Ovary (tissue), 9 donors: ENCODE results near the gene PFDN5. TPM values are rescaled to one million over a fixed set of nuclear protein-coding genes. Genes with fewer than 3 reads are reported as not detected.
"Not testable (repeated sequence)": the region's sequence is repeated elsewhere in the genome, so short reads cannot be mapped to it uniquely, and the experiment has no call there.

ENCODE experiments used
- DNase-seq, 5 donors: peaks; one replicate each; pipeline ENCODE4 v3.0.0-alpha.2; 2019 to 2020
- H3K27ac ChIP-seq, 2 donors: fragments of 200-600 bp; one replicate each; pipeline versions ENCODE4 v1.5.1 to v1.8.0; 2019 to 2022
- H3K27me3 ChIP-seq: fragments of 200-600 bp; one replicate; pipeline ENCODE4 v1.8.0; 2022
- H3K36me3 ChIP-seq: fragments of 200-600 bp; sonication (generic); one replicate; pipeline ENCODE4 v1.5.1; 2019
- H3K4me1 ChIP-seq: one replicate; pipeline ENCODE4 v1.8.1; 2013; ENCODE audit warnings: mild to moderate bottlenecking, moderate library complexity; ENCODE audit not compliant: insufficient read depth
- H3K4me3 ChIP-seq: fragments of 200-600 bp; sonication (generic); one replicate; pipeline ENCODE4 v1.5.1; 2017
- H3K9me3 ChIP-seq, 2 donors: fragments of 200-600 bp in 1 of 2; sonication (generic) in 1 of 2; one replicate each; pipeline versions ENCODE4 v1.5.1 to v1.8.1; 2013 to 2019; ENCODE audit warnings: mild to moderate bottlenecking in 1 of 2, moderate library complexity in 1 of 2
- EP300 ChIP-seq: sonication (generic); formaldehyde crosslinking; IDR thresholded peaks from one replicate; pipeline ENCODE4 v1.6.1; 2017; ENCODE audit warnings: antibody characterized with exemption
- POLR2A ChIP-seq: fragments of 450-650 bp; IDR thresholded peaks from one replicate; pipeline ENCODE4 v1.6.1; 2017; ENCODE audit warnings: antibody characterized with exemption, mild to moderate bottlenecking, moderate library complexity
- WGBS, 3 donors: extraction: QIAGEN DNeasy Blood & Tissue Kit in 1 of 3; methylation state at CpG; one replicate each; pipeline versions ENCODE4 v1.1.5 to v1.1.7; 2013 to 2017; 5-methylcytosine and 5-hydroxymethylcytosine counted together
- intact Hi-C, 4 donors: fragments of 100-400 bp; cut with DNase I; formaldehyde crosslinking; loops; one replicate each; pipeline versions ENCODE4 v1.11.0 to v1.15.1; 2022 to 2023
- polyA plus RNA-seq, 2 donors: library from polyadenylated mRNA; stranded (reverse); fragments of 200-250 nt in 1 of 2; fragments of 350-450 nt in 1 of 2; fragmentation: Illumina TruSeq in 1 of 2; extraction: RNeasy Lipid Tissue Mini Kit (QIAGEN cat#74804) in 1 of 2; gene quantifications; one replicate each; pipeline ENCODE4 v1.2.3, GENCODE V29; 2013 to 2014
- total RNA-seq, 7 donors: library from RNA; depleted of rRNA in 2 of 7; stranded (reverse); fragments of >200 nt in 2 of 7; fragmentation: NEBNext Ultra II Directional in 3 of 7; extraction: Animal tissue kit (Norgen Biotek cat#: 25700) in 3 of 7; gene quantifications; one replicate each; pipeline versions ENCODE4 v1.1.0 to v1.2.4, GENCODE V29; 2016 to 2023
- TF ChIP-seq, protein P1 (sequence below), 3 donors: fragments of 450-650 bp in 2 of 3; fragments of 200-600 bp in 1 of 3; IDR thresholded peaks; one replicate each; pipeline versions ENCODE4 v1.5.1 to v1.8.0; 2016 to 2022; ENCODE audit warnings: antibody characterized with exemption in 3 of 3, mild to moderate bottlenecking in 1 of 3
- donor health status: DM: no; HTN: no; CAD: no; lungs with moderate emphysema.
- donor health status: DM: no; HTN: no; CAD: no.
- donor health status: Bipolar disorder and iron deficiency.
- donor health status: DM: yes; HTN: yes; CAD: no.
- donor health status: DM: no; HTN: no; CAD: no.
- donor health status: DM: yes; HTN: yes; CAD: no.

Gene PFDN5
- total and polyA plus RNA-seq, 9 donors: 603 to 1,792 (median 954) TPM

GRCh38 chr12:53288322-53288721 lies 7.0 kb upstream of the PFDN5 start:
- Histone ChIP-seq H3K27ac (no peak overlapping the region), H3K4me3 (no peak overlapping the region), H3K4me1 (no peaks in the 10 kb centered on the region), H3K36me3 (no peaks in the 10 kb centered on the region), H3K9me3 (no peaks in the 10 kb centered on the region), H3K27me3 (no peaks in the 10 kb centered on the region)
- intact Hi-C loops: loop anchor here in 1 of 4 donors (5.0 kb wide), 1 partner anchor 76 kb away; no protein-coding TSS in a partner anchor
- WGBS, 3 donors: 81 to 84% (median 81%) methylated on average over 6 of the region's 6 CpGs
- TF ChIP-seq, protein P1, sequence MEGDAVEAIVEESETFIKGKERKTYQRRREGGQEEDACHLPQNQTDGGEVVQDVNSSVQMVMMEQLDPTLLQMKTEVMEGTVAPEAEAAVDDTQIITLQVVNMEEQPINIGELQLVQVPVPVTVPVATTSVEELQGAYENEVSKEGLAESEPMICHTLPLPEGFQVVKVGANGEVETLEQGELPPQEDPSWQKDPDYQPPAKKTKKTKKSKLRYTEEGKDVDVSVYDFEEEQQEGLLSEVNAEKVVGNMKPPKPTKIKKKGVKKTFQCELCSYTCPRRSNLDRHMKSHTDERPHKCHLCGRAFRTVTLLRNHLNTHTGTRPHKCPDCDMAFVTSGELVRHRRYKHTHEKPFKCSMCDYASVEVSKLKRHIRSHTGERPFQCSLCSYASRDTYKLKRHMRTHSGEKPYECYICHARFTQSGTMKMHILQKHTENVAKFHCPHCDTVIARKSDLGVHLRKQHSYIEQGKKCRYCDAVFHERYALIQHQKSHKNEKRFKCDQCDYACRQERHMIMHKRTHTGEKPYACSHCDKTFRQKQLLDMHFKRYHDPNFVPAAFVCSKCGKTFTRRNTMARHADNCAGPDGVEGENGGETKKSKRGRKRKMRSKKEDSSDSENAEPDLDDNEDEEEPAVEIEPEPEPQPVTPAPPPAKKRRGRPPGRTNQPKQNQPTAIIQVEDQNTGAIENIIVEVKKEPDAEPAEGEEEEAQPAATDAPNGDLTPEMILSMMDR (IDR thresholded peaks at IDR 0.05): no peak
- no peak for TF ChIP-seq EP300
- TF ChIP-seq POLR2A: no peak
- DNase-seq: no peak

DNA sequence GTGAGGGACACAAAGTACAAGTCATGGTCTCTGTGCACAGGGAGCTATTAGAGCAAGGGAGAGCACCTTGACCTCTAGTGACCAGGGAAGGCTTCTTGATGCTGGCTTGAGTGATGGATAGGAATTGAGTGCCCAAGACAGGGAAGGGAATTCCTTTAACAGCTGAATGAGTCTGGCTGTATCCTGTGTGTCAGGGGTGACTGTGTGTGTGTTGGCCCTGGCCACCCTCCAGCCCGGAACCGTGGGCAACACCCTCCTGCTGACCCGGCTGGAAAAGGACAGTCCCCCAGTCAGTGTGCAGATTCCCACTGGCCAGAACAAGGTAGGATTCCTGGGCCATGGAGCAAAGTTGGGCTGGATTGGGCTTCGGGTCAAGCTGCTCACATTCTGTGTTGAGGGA lies 5.5 kb upstream of the PFDN5 start:
- DNase-seq: no peak
- Histone ChIP-seq H3K4me3 (no peak overlapping the region), H3K4me1 (peaks cover 2% of the 10 kb centered on the region), H3K27ac (no peak overlapping the region), H3K27me3 (no peaks in the 10 kb centered on the region), H3K36me3 (no peaks in the 10 kb centered on the region), H3K9me3 (no peaks in the 10 kb centered on the region)
- intact Hi-C loops: loop anchor here in 1 of 4 donors (5.0 kb wide), 1 partner anchor 78 kb away; no protein-coding TSS in a partner anchor
- WGBS, 3 donors: 67 to 88% (median 70%) methylated on average over 4 of the region's 4 CpGs
- no peak for TF ChIP-seq POLR2A
- TF ChIP-seq EP300: no peak
- TF ChIP-seq, protein P1 (IDR thresholded peaks at IDR 0.05): no peak

DNA sequence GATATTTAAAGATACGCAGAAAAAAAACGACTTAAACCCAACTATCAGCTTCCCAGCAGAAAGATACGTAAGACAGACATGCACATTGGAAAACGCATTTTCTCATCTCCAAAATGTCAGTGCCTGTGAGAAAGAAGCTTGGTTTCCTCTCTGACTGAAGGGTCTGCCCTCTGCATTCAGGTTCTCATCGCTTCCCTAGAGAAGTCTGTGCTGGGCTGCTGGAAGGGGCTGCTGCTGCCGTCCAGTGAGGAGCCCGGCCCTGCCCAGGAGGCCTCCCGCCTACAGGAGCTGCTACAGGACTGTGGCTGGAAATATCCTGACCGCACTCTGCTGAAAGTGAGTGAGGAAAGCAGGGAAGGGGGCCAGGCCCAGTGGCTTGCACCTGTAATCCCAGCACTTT lies 4.7 kb upstream of the PFDN5 start:
- 86 to 90% (median 87%) methylated on average over 9 of the region's 9 CpGs for WGBS, 3 donors
- TF ChIP-seq, protein P1 (IDR thresholded peaks at IDR 0.05): no peak
- TF ChIP-seq EP300 (no peak), POLR2A (no peak)
- no peaks in the 10 kb centered on the region for H3K9me3 ChIP-seq
- H3K4me1 ChIP-seq: peaks cover 2% of the 10 kb centered on the region
- H3K27me3 ChIP-seq: no peaks in the 10 kb centered on the region
- H3K36me3 ChIP-seq: no peaks in the 10 kb centered on the region
- no peak overlapping the region for H3K27ac ChIP-seq
- H3K4me3 ChIP-seq: no peak overlapping the region
- no peak for DNase-seq
- intact Hi-C loops: no loop called here

- Histone ChIP-seq H3K27me3 (no peaks in the 10 kb centered on the region), H3K4me3 (no peak overlapping the region), H3K9me3 (no peaks in the 10 kb centered on the region), H3K27ac (no peak overlapping the region), H3K4me1 (peaks cover 2% of the 10 kb centered on the region), H3K36me3 (no peaks in the 10 kb centered on the region)
- TF ChIP-seq, protein P1 (IDR thresholded peaks at IDR 0.05): no peak
- TF ChIP-seq EP300 (no peak), POLR2A (no peak)
- intact Hi-C loops: no loop called here
- no peak for DNase-seq
Observed at GRCh38 chr12:53292426-53292825, 2.9 kb upstream of the PFDN5 start.

GRCh38 chr12:53295891-53296219 lies 513 bp downstream of the PFDN5 start:
- Histone ChIP-seq H3K4me1 (peaks cover 7% of the 10 kb centered on the region), H3K27me3 (no peaks in the 10 kb centered on the region), H3K9me3 (no peaks in the 10 kb centered on the region), H3K36me3 (no peaks in the 10 kb centered on the region), H3K4me3 (peak overlapping the region; percentile 61), H3K27ac (peak overlapping the region; percentile 45 to 77)
- WGBS, 3 donors: 1 to 2% (median 2%) methylated on average over 12 of the region's 12 CpGs
- DNase-seq: no peak
- intact Hi-C loops: loop anchor here in 1 of 4 donors (2.0 kb wide), 1 partner anchor 25 kb away; the partner anchor contains the start of gene AAAS
- no peak for TF ChIP-seq EP300
- TF ChIP-seq POLR2A: no peak
- TF ChIP-seq, protein P1 (IDR thresholded peaks at IDR 0.05): no peak

DNA sequence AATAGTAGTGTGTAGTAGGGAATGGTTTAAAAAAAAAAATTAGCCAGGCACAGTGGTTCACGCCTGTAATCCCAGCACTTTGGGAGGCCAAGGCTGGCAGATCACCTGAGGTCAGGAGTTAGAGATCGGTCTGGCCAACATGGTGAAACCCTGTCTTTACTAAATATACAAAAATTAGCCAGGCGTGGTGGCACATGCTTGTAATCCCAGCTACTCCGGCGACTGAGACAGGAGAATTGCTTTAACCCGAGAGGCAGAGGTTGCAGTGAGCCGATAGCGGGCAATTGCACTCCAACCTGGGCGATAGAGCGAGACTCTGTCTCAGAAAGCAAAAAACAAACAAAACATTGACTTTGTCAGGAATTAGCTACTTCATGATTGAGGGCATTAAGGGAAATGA lies 1.8 kb downstream of the PFDN5 start:
- not testable (repeated sequence) for H3K27me3 ChIP-seq, H3K4me1 ChIP-seq
- intact Hi-C loops: loop anchor here in 1 of 4 donors (2.0 kb wide), 1 partner anchor 24 kb away; the partner anchor contains the start of gene AAAS

More for the DNA sequence above, 1.8 kb downstream of the PFDN5 start:
- not testable (repeated sequence) for H3K36me3 ChIP-seq, H3K9me3 ChIP-seq, H3K4me3 ChIP-seq, DNase-seq, H3K27ac ChIP-seq
- WGBS, 3 donors: 94% methylated on average over 10 of the region's 10 CpGs
